ENCODE results near the gene ERC2. TPM values are rescaled to one million over a fixed set of nuclear protein-coding genes. Genes with fewer than 3 reads are reported as not detected.

The ERC2 gene
- total RNA-seq, 1 donor = 0.43 TPM

- no peak overlapping the region for H3K4me3 ChIP-seq (ENCODE audit: low read depth, low read length)
- no peak for TF ChIP-seq CTCF (IDR thresholded peaks at IDR 0.05; ENCODE audit: insufficient read depth, low read depth, low read length)
- no peak for DNase-seq (ENCODE audit: low read depth)
These were observed 145.4 kb downstream of the ERC2 start for GRCh38 chr3:56322862-56323261.

- TF ChIP-seq CTCF (IDR thresholded peaks at IDR 0.05; ENCODE audit: insufficient read depth, low read depth, low read length) = no peak
- H3K4me3 ChIP-seq (ENCODE audit: low read depth, low read length) = no peak overlapping the region
- DNase-seq (ENCODE audit: low read depth) = no peak
These were observed 146.4 kb downstream of the ERC2 start for GRCh38 chr3:56321892-56322291.

GRCh38 chr3:56321383-56321782 lies 146.9 kb downstream of the ERC2 start:
- no peak for DNase-seq (ENCODE audit: low read depth)
- TF ChIP-seq CTCF (IDR thresholded peaks at IDR 0.05; ENCODE audit: insufficient read depth, low read depth, low read length) = no peak
- H3K4me3 ChIP-seq (ENCODE audit: low read depth, low read length) = no peak overlapping the region

GRCh38 chr3:56320883-56321282 lies 147.4 kb downstream of the ERC2 start:
- H3K4me3 ChIP-seq (ENCODE audit: low read depth, low read length) = no peak overlapping the region
- no peak for DNase-seq (ENCODE audit: low read depth)
- no peak for TF ChIP-seq CTCF (IDR thresholded peaks at IDR 0.05; ENCODE audit: insufficient read depth, low read depth, low read length)

GRCh38 chr3:56318891-56319290 lies 149.4 kb downstream of the ERC2 start:
- no peak for DNase-seq (ENCODE audit: low read depth)
- no peak overlapping the region for H3K4me3 ChIP-seq (ENCODE audit: low read depth, low read length)
- no peak for TF ChIP-seq CTCF (IDR thresholded peaks at IDR 0.05; ENCODE audit: insufficient read depth, low read depth, low read length)

DNA sequence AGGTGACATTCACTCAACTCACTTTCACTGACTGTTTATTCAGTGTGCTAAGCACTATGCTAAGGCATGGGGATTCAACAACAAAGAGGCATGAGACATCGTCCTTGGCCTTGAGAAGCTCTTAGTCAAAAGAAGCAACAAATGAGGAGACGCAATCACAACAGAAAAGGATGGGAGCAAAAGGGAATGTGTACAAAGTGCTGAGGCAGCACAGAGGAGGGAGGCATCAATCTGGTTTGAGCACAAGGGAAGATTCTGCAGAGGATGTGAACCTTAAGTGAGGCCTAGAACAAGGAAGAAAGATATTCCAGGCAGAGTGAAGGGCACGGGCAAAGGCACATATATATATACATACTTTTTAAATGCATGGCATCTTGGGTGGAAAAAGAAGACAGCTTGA lies 151.3 kb downstream of the ERC2 start:
- no peak for DNase-seq (ENCODE audit: low read depth)
- H3K4me3 ChIP-seq (ENCODE audit: low read depth, low read length) = no peak overlapping the region
- no peak for TF ChIP-seq CTCF (IDR thresholded peaks at IDR 0.05; ENCODE audit: insufficient read depth, low read depth, low read length)

DNA sequence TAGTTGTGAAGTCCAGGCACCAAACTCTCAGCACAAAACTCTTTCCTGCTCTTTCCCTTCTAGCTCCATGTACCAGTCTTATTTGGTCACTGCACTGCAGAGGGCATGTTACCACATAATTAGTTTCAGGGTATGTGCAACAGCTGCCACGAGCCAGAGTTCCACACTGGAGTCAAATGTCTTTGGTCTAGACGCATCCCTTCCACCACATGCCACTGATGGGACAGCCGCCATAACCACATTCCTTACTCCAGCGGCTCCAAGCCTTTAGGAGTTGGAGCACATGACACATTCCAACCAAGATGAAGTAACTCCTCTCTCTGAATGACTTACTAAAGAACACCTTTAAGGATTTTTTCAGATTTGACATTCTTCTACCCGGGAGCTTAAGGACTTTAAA lies 153.4 kb downstream of the ERC2 start:
- no peak for TF ChIP-seq CTCF (IDR thresholded peaks at IDR 0.05; ENCODE audit: insufficient read depth, low read depth, low read length)
- no peak overlapping the region for H3K4me3 ChIP-seq (ENCODE audit: low read depth, low read length)
- DNase-seq (ENCODE audit: low read depth) = peak; percentile 8

Measured in fibroblast of villous mesenchyme (primary cell).